ENCODE measurements around the gene RNF168. TPM values are rescaled to one million over a fixed set of nuclear protein-coding genes. Genes with fewer than 3 reads are reported as not detected.

RNF168 gene
- total RNA-seq, 4 donors from 2014 or later = 23.6 to 26.2 (median 24.9) TPM

DNA sequence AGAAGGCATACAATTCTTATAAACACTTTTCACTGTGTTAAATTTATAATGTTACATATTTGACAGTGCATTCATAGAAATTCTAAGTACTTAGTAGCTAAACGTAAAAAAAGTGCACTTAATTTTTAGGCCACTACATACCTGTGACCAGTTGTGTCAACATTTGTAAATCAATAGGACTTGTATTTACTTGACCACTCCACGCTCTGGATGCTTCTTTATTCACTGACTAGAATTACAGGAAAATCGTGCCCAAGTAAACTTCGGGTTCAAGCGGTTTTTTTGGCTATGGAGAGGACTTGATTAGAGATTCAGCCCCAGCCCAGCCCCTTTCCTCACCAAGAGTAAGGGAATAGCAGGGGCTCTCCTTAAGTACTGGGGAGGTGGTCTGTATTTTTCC is 43.0 kb upstream of the RNF168 start:
- 79 to 85% methylated on average over 5 of the region's 5 CpGs for WGBS, 2 donors
- Histone ChIP-seq H3K36me3 (no peaks in the 10 kb centered on the region), H3K27ac (no peak overlapping the region), H3K27me3 (no peaks in the 10 kb centered on the region), H3K4me1 (no peaks in the 10 kb centered on the region), H3K9me3 (no peaks in the 10 kb centered on the region), H3K4me3 (no peak overlapping the region)
- no peak for TF ChIP-seq EP300 (IDR thresholded peaks at IDR 0.05)
- no peak for TF ChIP-seq POLR2A (IDR thresholded peaks at IDR 0.05)
- TF ChIP-seq, protein P1, sequence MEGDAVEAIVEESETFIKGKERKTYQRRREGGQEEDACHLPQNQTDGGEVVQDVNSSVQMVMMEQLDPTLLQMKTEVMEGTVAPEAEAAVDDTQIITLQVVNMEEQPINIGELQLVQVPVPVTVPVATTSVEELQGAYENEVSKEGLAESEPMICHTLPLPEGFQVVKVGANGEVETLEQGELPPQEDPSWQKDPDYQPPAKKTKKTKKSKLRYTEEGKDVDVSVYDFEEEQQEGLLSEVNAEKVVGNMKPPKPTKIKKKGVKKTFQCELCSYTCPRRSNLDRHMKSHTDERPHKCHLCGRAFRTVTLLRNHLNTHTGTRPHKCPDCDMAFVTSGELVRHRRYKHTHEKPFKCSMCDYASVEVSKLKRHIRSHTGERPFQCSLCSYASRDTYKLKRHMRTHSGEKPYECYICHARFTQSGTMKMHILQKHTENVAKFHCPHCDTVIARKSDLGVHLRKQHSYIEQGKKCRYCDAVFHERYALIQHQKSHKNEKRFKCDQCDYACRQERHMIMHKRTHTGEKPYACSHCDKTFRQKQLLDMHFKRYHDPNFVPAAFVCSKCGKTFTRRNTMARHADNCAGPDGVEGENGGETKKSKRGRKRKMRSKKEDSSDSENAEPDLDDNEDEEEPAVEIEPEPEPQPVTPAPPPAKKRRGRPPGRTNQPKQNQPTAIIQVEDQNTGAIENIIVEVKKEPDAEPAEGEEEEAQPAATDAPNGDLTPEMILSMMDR (IDR thresholded peaks at IDR 0.05) = no peak
- no peak for DNase-seq (ENCODE audit: low spot score in 2 of 2)

DNA sequence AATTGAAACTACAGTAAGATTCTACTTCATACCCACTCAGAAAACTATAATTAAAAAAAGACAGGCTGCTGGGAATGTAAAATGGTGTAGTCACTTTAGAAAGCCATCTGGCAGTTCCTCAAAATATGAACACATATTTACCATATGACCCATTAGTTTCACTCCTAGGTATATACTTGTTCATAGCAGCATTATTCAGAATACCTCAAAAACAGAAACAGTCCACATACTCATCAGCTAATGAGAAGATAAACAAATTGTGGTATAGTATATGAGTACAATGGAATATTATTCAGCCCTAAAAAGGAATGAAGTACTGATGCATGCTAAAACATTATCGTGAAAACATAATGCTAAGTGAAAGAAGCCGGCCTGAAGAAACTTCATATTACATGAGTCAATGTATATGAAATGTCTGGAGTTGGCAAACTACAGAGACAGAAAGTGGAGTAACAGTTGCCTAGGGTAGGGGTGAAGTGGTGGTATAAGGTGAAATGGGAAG is 41.0 kb upstream of the RNF168 start:
- Histone ChIP-seq H3K9me3 (no peaks in the 10 kb centered on the region), H3K4me3 (no peak overlapping the region), H3K27me3 (no peaks in the 10 kb centered on the region), H3K27ac (no peak overlapping the region), H3K36me3 (no peaks in the 10 kb centered on the region), H3K4me1 (no peaks in the 10 kb centered on the region)
- TF ChIP-seq POLR2A (IDR thresholded peaks at IDR 0.05) (no peak), EP300 (IDR thresholded peaks at IDR 0.05) (no peak)
- TF ChIP-seq, protein P1 (IDR thresholded peaks at IDR 0.05) = no peak
- no peak for DNase-seq (ENCODE audit: low spot score in 2 of 2)
- 90 to 97% methylated on average over 2 of the region's 2 CpGs for WGBS, 2 donors

DNA sequence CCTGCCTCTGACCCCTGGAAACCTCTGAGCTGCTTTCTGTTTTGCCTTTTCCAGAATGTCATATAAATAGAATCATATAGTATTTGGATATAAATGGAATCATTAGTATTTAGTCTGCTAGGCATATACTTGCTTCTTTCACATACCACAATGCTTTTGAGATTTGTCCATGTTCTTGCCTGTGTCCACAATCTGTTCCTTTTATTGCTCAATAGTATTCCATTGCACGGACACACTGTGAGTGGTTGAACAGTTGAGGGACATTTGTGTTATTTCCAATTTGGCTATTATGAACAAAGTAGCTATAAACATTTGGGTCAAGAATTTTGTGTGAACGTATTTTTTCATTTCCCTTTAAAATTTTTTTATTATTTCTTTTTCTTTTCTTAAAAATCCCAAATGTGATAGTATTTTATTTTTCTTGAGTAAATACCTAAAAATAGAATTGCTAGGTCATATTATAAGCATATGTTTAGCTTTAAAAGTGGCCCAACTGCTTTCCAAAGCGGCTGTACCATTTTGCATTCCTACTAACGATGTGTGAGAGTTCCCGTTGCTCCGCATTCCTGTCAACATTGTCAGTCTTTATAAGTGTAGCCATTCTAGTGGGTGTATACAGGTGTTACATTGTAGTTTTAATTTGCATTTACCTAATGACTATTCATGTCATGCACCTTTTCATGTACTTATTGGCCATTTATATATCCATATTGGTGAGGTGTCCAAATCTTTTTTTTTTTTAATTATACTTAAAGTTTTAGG is 38.3 kb upstream of the RNF168 start:
- no peaks in the 10 kb centered on the region for H3K9me3 ChIP-seq
- no peaks in the 10 kb centered on the region for H3K4me1 ChIP-seq
- TF ChIP-seq EP300 (IDR thresholded peaks at IDR 0.05) (no peak), POLR2A (IDR thresholded peaks at IDR 0.05) (no peak)
- TF ChIP-seq, protein P1 (IDR thresholded peaks at IDR 0.05) = no peak
- 81 to 88% methylated on average over 6 of the region's 6 CpGs for WGBS, 2 donors
- no peak overlapping the region for H3K4me3 ChIP-seq
- no peak overlapping the region for H3K27ac ChIP-seq
- H3K27me3 ChIP-seq = no peaks in the 10 kb centered on the region
- no peaks in the 10 kb centered on the region for H3K36me3 ChIP-seq
- no peak for DNase-seq (ENCODE audit: low spot score in 2 of 2)

DNA sequence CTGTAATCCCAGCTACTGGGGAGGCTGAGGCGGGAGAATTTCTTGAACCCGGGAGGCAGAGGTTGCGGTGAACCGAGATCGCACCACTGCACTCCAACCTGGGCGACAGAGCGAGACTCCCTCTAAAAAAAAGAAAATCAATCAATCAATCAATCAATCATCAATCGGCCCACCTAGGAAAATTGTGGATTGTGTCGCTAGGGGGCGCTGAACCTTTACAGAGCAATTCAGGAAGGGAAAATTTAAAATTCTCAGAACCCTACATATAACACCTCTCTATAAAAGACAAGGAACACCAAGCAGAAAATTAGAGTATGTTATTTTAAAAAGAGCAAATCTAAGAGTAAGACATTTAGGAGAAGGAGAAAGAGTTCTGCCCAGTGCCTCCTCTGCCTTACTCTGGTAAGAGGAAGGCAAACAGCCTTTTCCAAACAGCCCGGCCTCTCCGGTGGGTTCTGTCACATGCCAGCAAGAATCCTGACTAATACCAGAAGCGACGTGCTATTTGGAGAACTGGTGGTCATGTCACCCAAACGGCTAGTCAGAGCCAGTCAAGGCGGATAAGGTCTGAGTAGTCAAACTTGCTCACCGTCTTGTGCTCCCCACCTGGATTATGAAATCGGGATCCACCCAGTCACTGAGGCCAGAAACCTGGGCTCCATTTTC is 33.9 kb upstream of the RNF168 start:
- TF ChIP-seq POLR2A (IDR thresholded peaks at IDR 0.05) (no peak), EP300 (IDR thresholded peaks at IDR 0.05) (no peak)
- TF ChIP-seq, protein P1 (IDR thresholded peaks at IDR 0.05) = peak; percentile 31 to 68 (median 63)
- WGBS, 2 donors = 42 to 53% methylated on average over 18 of the region's 18 CpGs
- DNase-seq (ENCODE audit: low spot score in 2 of 2) = peak; percentile 21 to 65

DNA sequence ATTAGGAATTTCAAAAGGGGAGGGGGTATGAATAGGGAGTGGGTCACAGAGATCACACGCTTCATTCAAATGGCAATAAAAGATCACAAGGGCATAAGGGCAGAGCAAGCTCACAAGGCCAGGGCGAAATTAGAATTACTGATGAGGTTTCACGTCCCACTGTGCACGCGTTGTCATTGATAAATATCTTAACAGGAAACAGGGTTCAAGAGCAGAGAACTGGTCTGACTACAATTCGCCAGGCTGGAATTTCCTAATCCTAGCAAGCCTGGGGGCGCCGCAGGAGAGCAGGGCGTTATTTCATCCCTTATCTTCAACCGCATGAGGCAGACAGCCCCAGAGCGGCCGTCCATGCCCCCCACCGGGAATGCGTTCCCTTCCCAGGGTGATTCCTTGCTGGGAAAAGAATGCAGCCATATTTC is 29.7 kb upstream of the RNF168 start:
- 31 to 33% methylated on average over 14 of the region's 14 CpGs for WGBS, 2 donors

More for the DNA sequence above, 33.9 kb upstream of the RNF168 start:
- Histone ChIP-seq H3K9me3 (no peaks in the 10 kb centered on the region), H3K27ac (no peak overlapping the region), H3K27me3 (peaks cover 0 to 9% of the 10 kb centered on the region in 2 donors), H3K4me3 (no peak overlapping the region), H3K4me1 (no peaks in the 10 kb centered on the region), H3K36me3 (no peaks in the 10 kb centered on the region)

More for the DNA sequence above, 29.7 kb upstream of the RNF168 start:
- H3K27ac ChIP-seq = no peak overlapping the region
- H3K27me3 ChIP-seq = peaks cover 0 to 9% of the 10 kb centered on the region in 2 donors
- no peak for DNase-seq (ENCODE audit: low spot score in 2 of 2)
- no peaks in the 10 kb centered on the region for H3K36me3 ChIP-seq
- no peaks in the 10 kb centered on the region for H3K9me3 ChIP-seq
- TF ChIP-seq EP300 (IDR thresholded peaks at IDR 0.05) = no peak
- TF ChIP-seq POLR2A (IDR thresholded peaks at IDR 0.05) = no peak
- TF ChIP-seq, protein P1 (IDR thresholded peaks at IDR 0.05) = no peak
- no peak overlapping the region for H3K4me3 ChIP-seq
- peaks cover 0 to 8% (median 0%) of the 10 kb centered on the region in 4 donors for H3K4me1 ChIP-seq
